ACC112 (cell line): ENCODE measurements around the gene AKAP12.
"Not testable (repeated sequence)": the region's sequence is repeated elsewhere in the genome, so short reads cannot be mapped to it uniquely, and the experiment has no call there.

Source experiments
- H2AFZ ChIP-seq: fragments of 200-600 bp; sonication (generic); one replicate; pipeline ENCODE4 v1.6.0; 2017; ENCODE audit warnings: antibody characterized with exemption, low read length; ENCODE audit not compliant: unreplicated experiment
- H3K27ac ChIP-seq: fragments of 200-600 bp; sonication (generic); 2 replicates; pipeline ENCODE4 v1.5.1; 2014; ENCODE audit warnings: low read depth, mild to moderate bottlenecking, antibody characterized with exemption, low read length, moderate library complexity
- H3K27me3 ChIP-seq: fragments of 200-600 bp; sonication (generic); 2 replicates; pipeline ENCODE4 v1.6.1; 2014; ENCODE audit warnings: mild to moderate bottlenecking, antibody characterized with exemption, low read length, moderate library complexity, mixed read lengths; ENCODE audit not compliant: insufficient read depth
- H3K36me3 ChIP-seq: fragments of 200-600 bp; sonication (generic); 2 replicates; pipeline ENCODE4 v1.6.1; 2016; ENCODE audit warnings: mild to moderate bottlenecking, antibody characterized with exemption, low read length, moderate library complexity, mixed read lengths; ENCODE audit not compliant: insufficient read depth
- H3K4me1 ChIP-seq: fragments of 200-600 bp; sonication (generic); one replicate; pipeline ENCODE4 v1.6.1; 2016; ENCODE audit warnings: low read length, mixed read lengths; ENCODE audit not compliant: insufficient read depth, unreplicated experiment, control insufficient read depth
- H3K4me3 ChIP-seq: fragments of 200-600 bp; sonication (generic); 2 replicates; pipeline ENCODE4 v1.5.1; 2014; ENCODE audit warnings: mild to moderate bottlenecking, low read depth, low read length
- H3K79me2 ChIP-seq: fragments of 200-600 bp; sonication (generic); one replicate; pipeline ENCODE4 v1.6.0; 2016; ENCODE audit warnings: low read length; ENCODE audit not compliant: control insufficient read depth, unreplicated experiment, insufficient read depth

The AKAP12 gene

GRCh38 chr6:151381722-151382121 lies 142.0 kb downstream of the AKAP12 start:
- H3K27me3 ChIP-seq: no peaks in the 10 kb centered on the region
- H3K4me3 ChIP-seq: no peak overlapping the region
- no peak overlapping the region for H2AFZ ChIP-seq
- H3K4me1 ChIP-seq: peaks cover 19% of the 10 kb centered on the region
- no peaks in the 10 kb centered on the region; the same call in 1 of the 2 replicates for H3K36me3 ChIP-seq
- H3K27ac ChIP-seq: no peak overlapping the region
- peaks cover 70% of the 10 kb centered on the region for H3K79me2 ChIP-seq

GRCh38 chr6:151382631-151383030 lies 142.9 kb downstream of the AKAP12 start:
- peaks cover 23% of the 10 kb centered on the region for H3K4me1 ChIP-seq
- not testable (repeated sequence) for H3K4me3 ChIP-seq, H3K36me3 ChIP-seq, H3K27ac ChIP-seq, H3K27me3 ChIP-seq, H2AFZ ChIP-seq
- peaks cover 74% of the 10 kb centered on the region for H3K79me2 ChIP-seq

- no peak overlapping the region for H2AFZ ChIP-seq
- no peaks in the 10 kb centered on the region; the same call in 1 of the 2 replicates for H3K36me3 ChIP-seq
- H3K79me2 ChIP-seq: peaks cover 78% of the 10 kb centered on the region
- peaks cover 24% of the 10 kb centered on the region for H3K4me1 ChIP-seq
- no peak overlapping the region for H3K27ac ChIP-seq
- H3K4me3 ChIP-seq: no peak overlapping the region
- no peaks in the 10 kb centered on the region for H3K27me3 ChIP-seq
Measured at GRCh38 chr6:151384151-151384550, 144.4 kb downstream of the AKAP12 start.

- Histone ChIP-seq H2AFZ (no peak overlapping the region), H3K27me3 (no peaks in the 10 kb centered on the region), H3K79me2 (peaks cover 71% of the 10 kb centered on the region), H3K36me3 (no peaks in the 10 kb centered on the region; the same call in 1 of the 2 replicates), H3K4me3 (no peak overlapping the region), H3K4me1 (peaks cover 24% of the 10 kb centered on the region), H3K27ac (no peak overlapping the region)
Measured at GRCh38 chr6:151385177-151385576, 145.4 kb downstream of the AKAP12 start.

- Histone ChIP-seq H3K4me1 (peaks cover 16% of the 10 kb centered on the region), H3K4me3 (no peak overlapping the region), H2AFZ (no peak overlapping the region), H3K27me3 (no peaks in the 10 kb centered on the region), H3K27ac (no peak overlapping the region), H3K79me2 (peaks cover 62% of the 10 kb centered on the region), H3K36me3 (no peaks in the 10 kb centered on the region; the same call in 1 of the 2 replicates)
Measured at GRCh38 chr6:151387175-151387970, 147.6 kb downstream of the AKAP12 start.

- H2AFZ ChIP-seq: no peak overlapping the region
- H3K36me3 ChIP-seq: no peaks in the 10 kb centered on the region; the same call in 1 of the 2 replicates
- H3K27me3 ChIP-seq: no peaks in the 10 kb centered on the region
- H3K4me1 ChIP-seq: peaks cover 25% of the 10 kb centered on the region
- H3K27ac ChIP-seq: peak overlapping the region; percentile 91; the same call in 1 of the 2 replicates
- peaks cover 71% of the 10 kb centered on the region for H3K79me2 ChIP-seq
- H3K4me3 ChIP-seq: no peak overlapping the region
Measured at GRCh38 chr6:151388236-151388635, 148.5 kb downstream of the AKAP12 start.

- peaks cover 31% of the 10 kb centered on the region for H3K4me1 ChIP-seq
- H3K27ac ChIP-seq: peak overlapping the region; percentile 91
- peaks cover 73% of the 10 kb centered on the region for H3K79me2 ChIP-seq
- no peaks in the 10 kb centered on the region; the same call in 1 of the 2 replicates for H3K36me3 ChIP-seq
- H3K4me3 ChIP-seq: peak overlapping the region; percentile 93
- H3K27me3 ChIP-seq: no peaks in the 10 kb centered on the region
- no peak overlapping the region for H2AFZ ChIP-seq
Measured at GRCh38 chr6:151388997-151389617, 149.3 kb downstream of the AKAP12 start.

- Histone ChIP-seq H3K79me2 (peaks cover 73% of the 10 kb centered on the region), H3K4me3 (peak overlapping the region; percentile 93), H3K4me1 (peaks cover 32% of the 10 kb centered on the region), H3K36me3 (0 out of 2 replicates have a peak, but pooled peaks cover under 1% of the 10 kb centered on the region), H3K27me3 (no peaks in the 10 kb centered on the region), H2AFZ (no peak overlapping the region), H3K27ac (peak overlapping the region; percentile 91)
Measured at GRCh38 chr6:151389618-151390275, 150.0 kb downstream of the AKAP12 start.

GRCh38 chr6:151390276-151390850 lies 150.6 kb downstream of the AKAP12 start:
- Histone ChIP-seq H3K27me3 (no peaks in the 10 kb centered on the region), H3K79me2 (peaks cover 73% of the 10 kb centered on the region), H3K4me1 (peaks cover 38% of the 10 kb centered on the region), H3K27ac (peak overlapping the region; percentile 91), H3K4me3 (peak overlapping the region; percentile 93), H2AFZ (no peak overlapping the region), H3K36me3 (0 out of 2 replicates have a peak, but pooled peaks cover 2% of the 10 kb centered on the region)

- H3K36me3 ChIP-seq: 0 out of 2 replicates have a peak, but pooled peaks cover 2% of the 10 kb centered on the region
- peak overlapping the region; percentile 69 for H2AFZ ChIP-seq
- peak overlapping the region; percentile 93 for H3K4me3 ChIP-seq
- H3K4me1 ChIP-seq: peaks cover 38% of the 10 kb centered on the region
- no peaks in the 10 kb centered on the region for H3K27me3 ChIP-seq
- peaks cover 71% of the 10 kb centered on the region for H3K79me2 ChIP-seq
- H3K27ac ChIP-seq: peak overlapping the region; percentile 91
Measured at GRCh38 chr6:151390851-151391470, 151.2 kb downstream of the AKAP12 start.
